GM21528 (cell line): ENCODE results near the gene STARD8.
"Not testable (repeated sequence)": the region's sequence is repeated elsewhere in the genome, so short reads cannot be mapped to it uniquely, and the experiment has no call there.

Source experiments
- ATAC-seq: cut with Tn5 transposase; IDR thresholded peaks from one replicate; pipeline ENCODE4 v1.9.1; 2021; ENCODE audit warnings: mild to moderate bottlenecking, moderate library complexity; ENCODE audit not compliant: unreplicated experiment, low FRiP score

Gene STARD8

GRCh38 chrX:68647156-68647957, at the start of gene STARD8:
TSS of gene STARD8 (plus strand) at chrX:68647666. CDS start at chrX:68647883, 217 bp downstream.
- ATAC-seq = no peak

- ATAC-seq = no peak
Observed at GRCh38 chrX:68598841-68599240, 48.6 kb upstream of the STARD8 start.

GRCh38 chrX:68599256-68600152, 48.0 kb upstream of the STARD8 start:
- ATAC-seq = no peak

- ATAC-seq = not testable (repeated sequence)
Observed at GRCh38 chrX:68604216-68604615, 43.2 kb upstream of the STARD8 start.

- not testable (repeated sequence) for ATAC-seq
Observed at GRCh38 chrX:68614733-68615132, 32.7 kb upstream of the STARD8 start.

- ATAC-seq = no peak
Observed at GRCh38 chrX:68627986-68628385, 19.5 kb upstream of the STARD8 start.

GRCh38 chrX:68629936-68630335, 17.5 kb upstream of the STARD8 start:
- ATAC-seq = not testable (repeated sequence)

- ATAC-seq = no peak
Observed at GRCh38 chrX:68631336-68631735, 16.1 kb upstream of the STARD8 start.

- ATAC-seq = no peak
Observed at GRCh38 chrX:68632491-68632890, 15.0 kb upstream of the STARD8 start.

- ATAC-seq = no peak
Observed at GRCh38 chrX:68633981-68634380, 13.5 kb upstream of the STARD8 start.

- ATAC-seq = no peak
Observed at GRCh38 chrX:68634649-68635227, 12.7 kb upstream of the STARD8 start.

GRCh38 chrX:68640661-68641060, 6.8 kb upstream of the STARD8 start:
- no peak for ATAC-seq

- ATAC-seq = no peak
Observed at GRCh38 chrX:68644861-68645260, 2.6 kb upstream of the STARD8 start.

GRCh38 chrX:68646421-68646820, 1.0 kb upstream of the STARD8 start:
- no peak for ATAC-seq

GRCh38 chrX:68648960-68649359, 1.5 kb downstream of the STARD8 start:
- no peak for ATAC-seq

- no peak for ATAC-seq
Observed at GRCh38 chrX:68650491-68650890, 3.0 kb downstream of the STARD8 start.

- no peak for ATAC-seq
Observed at GRCh38 chrX:68651110-68651509, 3.6 kb downstream of the STARD8 start.

- ATAC-seq = no peak
Observed at GRCh38 chrX:68652326-68653170, 5.1 kb downstream of the STARD8 start.

GRCh38 chrX:68654693-68655092, 7.2 kb downstream of the STARD8 start:
- no peak for ATAC-seq

- ATAC-seq = not testable (repeated sequence)
Observed at GRCh38 chrX:68656473-68656872, 9.0 kb downstream of the STARD8 start.
